ENCODE measurements around the gene MEX3A.
"Not testable (repeated sequence)": the region's sequence is repeated elsewhere in the genome, so short reads cannot be mapped to it uniquely, and the experiment has no call there.

The MEX3A gene

DNA sequence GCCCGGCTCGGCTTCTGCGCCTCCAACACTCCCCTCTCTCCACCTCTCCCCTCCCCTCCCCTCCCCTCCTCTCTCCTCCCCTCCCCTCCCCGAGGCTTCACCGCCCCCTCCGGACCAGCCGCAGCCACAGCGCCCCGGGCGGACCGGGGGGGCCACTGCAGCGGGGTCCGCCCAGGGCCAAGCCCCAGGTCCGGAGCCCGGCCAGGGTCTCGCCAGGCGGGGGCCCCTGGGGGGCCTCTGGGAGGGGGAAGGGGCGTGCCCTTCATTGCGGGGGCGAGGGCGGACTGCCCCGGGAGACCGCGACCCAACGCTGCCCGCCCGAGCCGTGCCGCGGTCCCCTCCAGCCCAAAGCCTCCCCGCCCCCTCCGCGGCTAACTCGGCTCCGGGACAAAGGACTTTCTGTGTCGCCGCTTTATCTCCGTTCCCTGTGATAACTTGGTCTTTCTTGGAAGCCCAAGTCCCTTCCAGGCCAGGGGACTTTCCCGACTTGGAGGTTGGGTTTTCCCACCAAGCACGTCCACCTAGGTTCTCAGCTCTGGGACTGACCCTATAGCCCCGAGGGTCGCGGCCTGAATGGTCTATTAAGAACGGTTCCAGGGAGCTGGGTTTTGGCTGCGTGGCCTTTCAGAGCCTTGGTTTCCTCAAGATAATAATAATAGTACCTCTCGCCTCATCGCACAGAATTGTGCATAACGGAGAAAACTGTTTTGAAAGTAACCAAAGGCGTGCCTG is 28.3 kb downstream of the MEX3A start, which contains the start of gene UBQLN4:
Gene UBQLN4 (minus strand): TSS at position 31 of the 732 bp plus-strand sequence. CDS start 97 bp downstream, outside the sequence.
- DNase-seq, result peak; percentile 78

DNA sequence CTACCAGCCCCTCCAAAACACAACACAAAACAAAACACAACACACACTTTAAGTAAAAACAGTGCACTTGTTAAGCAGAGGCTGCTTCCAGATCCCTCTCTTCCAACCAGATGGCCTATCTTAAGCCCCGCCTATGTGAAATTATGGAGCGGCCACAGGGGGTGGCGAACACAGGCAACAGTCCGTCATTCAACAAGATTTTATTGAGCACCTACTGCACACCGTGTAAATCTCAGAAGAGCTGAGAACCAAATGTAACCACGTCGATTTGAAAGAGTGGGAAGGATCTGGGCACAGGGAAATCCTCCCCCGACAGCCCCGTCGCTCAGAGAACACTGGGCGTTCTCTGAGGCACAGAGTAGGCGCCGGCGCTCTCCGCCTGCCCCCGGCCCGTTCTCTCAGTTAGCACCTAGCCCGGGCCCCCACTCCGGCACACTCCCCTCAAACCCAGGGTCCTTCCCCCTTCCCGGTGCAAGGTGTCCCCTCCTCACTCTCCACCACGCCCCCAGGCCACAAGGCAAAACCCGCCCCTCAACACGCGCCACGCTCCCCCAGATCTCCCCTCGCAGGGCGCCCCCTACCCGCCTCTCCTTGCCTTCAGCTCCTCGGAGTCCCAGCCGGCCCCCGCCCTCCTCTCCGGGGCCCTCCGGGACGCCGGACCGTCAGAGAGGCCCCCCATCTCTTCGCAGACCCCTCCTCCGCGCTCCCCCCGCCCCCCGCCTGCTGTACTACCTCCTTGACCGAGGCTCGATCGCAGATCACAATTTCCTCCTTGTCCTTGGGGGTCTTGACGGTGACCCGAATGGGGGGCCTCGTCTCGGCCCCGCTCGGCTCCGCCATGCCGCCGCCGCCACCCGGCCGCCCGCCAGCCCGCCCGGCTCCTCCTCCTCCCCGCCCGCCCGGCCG is 29.1 kb downstream of the MEX3A start:
- DNase-seq, result peak; percentile 41

DNA sequence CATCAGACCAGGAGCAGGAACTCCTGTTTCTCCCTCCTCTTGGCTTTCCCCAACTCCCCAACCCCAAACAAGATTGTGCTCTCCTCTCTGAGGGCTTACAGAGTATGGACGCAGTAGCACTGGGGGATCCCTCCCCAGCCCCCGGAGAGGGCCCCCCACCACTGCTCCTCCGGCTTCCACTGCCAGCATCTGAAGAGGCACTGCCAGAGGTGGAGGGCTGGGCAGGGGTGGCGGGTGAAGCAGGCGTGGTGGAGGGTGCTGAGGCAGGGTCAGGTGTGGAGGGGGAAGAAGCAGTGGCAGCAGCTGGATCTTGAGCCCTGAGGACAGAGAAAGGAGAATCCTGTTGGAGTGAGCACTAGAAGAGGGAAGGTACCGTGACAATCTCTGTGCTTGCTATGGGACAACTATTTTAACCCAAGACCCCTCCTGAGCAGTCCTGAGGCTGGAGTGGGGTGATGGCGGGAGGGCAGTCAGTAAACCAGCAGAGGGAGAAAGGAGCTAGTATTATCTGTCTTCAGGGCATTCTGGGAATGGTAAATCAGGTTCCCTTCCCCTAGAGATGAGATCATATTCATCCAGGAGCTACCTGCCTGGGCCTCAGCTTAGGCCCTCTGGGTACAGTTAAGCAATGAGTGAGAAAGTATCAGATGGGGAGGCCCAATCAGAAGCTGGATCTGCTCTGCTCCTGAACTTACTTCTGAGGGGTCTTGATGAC is 31.1 kb downstream of the MEX3A start:
- DNase-seq, result no peak

DNA sequence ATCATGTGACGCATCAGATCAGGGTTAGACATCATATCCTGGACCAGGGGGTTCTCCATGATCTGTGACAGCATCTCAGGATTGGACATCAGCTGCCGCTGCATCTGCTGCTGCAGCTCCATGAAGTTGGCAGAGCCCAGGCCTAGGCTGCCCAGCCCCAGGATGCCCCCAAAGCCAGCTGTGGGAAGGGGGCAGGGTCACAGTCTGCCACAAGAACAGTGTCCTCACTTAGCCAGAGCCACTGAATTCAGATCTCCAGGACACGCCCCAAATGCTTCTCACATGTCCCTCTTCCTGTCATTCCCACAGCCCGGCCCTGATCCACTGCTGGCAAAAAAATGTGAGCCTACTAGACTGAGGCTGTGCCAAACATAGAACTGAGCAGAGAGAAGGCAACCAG is 31.9 kb downstream of the MEX3A start:
- DNase-seq, result no peak

DNA sequence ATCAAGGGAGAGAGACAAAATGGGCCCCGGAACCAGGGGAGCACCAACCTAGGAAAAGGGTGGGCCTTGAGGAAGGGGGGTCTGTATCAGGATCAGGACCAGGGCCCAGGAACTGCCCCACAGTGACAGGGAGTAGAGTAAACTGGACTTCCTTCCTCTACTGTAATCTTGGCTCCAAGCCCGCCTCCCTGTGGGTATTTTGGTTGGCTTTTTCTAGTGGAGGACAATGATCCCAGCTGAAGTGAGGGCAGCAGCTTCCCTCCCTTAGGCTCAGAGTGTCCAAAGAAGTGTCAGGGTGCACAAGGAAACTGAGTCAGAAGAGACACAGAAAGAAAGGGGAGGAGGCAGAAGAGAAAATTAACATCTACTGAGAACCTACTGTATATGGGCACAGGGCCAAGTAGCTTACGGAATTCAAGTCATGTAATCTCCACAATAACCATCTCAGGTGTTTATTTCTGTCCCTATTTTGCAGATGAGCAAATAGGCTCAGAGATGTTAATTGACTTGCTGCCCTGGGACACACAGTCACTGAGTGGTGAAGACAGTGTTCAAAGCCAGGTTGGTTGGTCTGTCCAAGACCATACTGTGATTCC is 33.5 kb downstream of the MEX3A start:
- DNase-seq, result no peak

DNA sequence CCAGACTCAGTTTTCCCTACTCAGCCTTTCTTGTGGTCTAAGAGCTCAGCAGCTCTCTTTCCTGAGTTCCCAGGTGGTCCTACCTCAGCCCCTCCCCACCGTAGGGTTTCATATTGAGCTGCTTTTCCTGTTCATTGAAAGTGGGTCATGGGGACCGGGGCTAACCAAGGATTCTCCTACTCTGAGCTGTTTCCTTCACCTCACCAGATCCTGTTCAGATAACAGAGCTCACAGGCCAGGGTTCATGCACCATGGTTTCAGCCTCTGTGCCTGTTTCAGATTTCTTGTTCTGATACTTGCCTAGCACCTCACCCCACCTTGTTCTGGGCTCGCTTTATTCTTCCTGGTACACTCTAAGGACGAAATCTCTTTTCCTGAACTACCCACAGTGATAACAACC is 37.2 kb downstream of the MEX3A start:
- DNase-seq, result no peak

DNA sequence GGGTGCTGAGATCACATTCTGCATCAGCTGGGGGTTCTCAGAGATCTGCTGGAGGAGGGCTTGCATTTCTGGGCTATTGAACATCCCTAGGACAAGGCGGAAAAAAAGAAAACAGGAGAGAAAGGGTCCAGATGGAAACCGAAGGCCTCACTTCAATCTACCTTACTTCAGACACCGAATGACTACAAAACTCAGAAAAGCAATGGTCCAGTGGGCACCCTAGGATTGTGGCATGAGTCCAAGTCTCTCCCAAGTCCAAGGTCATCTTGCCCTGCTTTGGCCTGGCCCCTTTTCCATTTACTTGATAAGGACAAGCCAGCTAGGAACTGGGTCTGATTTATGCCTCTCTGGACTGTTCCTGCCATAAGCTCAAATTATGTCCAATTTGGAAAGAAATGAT is 39.4 kb downstream of the MEX3A start:
- no peak for DNase-seq

DNA sequence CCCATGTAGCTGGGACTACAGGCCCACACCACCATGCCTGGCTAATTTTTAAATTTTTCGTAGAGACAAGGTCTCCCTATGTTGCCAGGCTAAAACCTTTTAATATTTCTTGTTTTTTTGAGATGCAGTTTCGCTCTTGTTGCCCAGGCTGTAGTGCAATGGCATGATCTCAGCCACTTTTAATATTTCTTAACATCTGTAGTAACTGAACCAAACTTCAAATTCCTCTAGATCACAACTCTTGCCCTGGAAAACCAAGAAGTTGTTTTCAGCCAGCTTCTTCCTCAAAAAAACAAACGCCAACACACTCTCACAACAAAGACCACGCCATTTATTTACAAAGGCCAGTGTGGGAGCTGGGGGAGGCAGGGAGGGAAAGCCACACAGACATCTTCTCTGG is 47.3 kb downstream of the MEX3A start:
- DNase-seq, result not testable (repeated sequence)

DNA sequence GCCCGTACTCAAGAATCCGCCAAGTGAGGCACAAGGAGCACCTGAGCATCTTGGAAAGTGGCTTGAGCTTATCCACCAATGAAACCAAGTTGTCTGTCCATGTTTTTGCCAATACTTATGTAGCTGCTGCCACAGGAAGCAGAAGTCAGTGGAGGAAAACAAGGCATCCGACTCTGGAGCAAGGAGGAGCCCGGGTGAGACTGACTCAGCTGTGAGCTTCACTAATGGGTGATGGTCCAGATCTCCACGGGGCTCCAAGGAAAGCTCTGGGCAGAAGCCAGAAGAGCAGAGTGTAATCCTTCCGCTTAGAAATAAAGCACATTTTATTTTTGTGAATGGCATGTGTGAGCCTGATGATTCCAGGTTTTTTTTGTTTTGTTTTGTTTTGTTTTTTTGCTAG is 49.3 kb downstream of the MEX3A start:
- no peak for DNase-seq

DNA sequence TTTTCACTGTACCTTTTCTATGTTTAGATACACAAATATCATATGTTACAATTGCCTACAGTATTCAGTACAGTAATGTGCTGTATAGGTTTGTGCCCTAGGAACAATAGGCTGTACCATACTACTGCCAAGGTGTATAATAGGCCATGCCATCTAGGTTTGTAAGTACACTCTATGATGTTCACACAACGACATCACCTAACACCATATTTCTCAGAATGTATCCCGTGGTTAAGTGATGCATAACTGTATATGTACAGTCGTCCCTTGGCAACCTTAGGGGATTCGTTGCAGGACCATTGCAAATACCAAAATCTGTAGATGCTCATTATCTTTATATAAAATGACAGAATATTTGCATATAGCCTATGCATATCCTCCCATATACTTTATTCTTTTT is 55.7 kb downstream of the MEX3A start:
- no peak for DNase-seq

DNA sequence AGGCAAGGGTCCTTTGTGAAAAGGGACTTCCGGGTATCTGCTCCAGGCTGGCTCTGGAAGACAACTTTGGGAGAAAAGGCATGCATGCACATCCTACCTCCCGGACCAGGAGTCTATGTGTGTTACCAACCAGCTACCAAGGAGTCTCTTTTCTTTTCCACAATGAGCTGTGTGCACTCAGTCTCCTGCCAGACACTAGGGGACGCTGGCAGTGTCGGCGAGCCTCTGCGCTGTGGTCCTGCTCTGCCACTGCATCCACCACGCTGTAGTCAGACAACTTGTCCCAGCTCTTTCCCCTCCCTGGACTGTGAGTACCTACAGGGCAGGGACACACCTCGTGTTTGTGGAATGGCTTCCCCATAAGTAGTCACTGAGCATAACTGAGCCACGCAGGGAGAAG is 56.4 kb downstream of the MEX3A start:
- DNase-seq, result no peak

DNA sequence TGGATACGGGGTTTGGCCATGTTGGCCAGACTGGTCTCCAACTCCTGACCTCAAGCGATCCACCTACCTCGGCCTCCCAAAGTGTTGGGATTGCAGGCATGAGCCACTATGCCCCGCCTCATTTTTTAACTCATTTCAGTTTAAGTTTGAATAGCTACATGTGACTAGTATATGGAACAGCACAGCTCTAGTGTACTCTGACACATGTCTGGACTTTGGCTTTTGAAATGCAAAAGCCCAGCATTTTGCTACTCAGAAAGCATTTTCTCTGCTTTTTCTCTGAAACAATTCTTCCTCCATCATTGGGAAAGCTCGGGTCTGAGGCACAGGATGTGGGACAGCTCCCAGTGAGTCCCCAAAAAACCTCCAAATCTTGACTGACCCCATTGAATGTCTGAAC is 57.5 kb downstream of the MEX3A start:
- no peak for DNase-seq
